IMR-90 (cell line): ENCODE results near the gene TK1. TPM values are rescaled to one million over a fixed set of nuclear protein-coding genes. Genes with fewer than 3 reads are reported as not detected.

ENCODE experiments used
- ATAC-seq: fragments of 200-7000 bp; cut with Tn5 transposase; 2 replicates; pipeline ENCODE4 v1.9.1; 2020; ENCODE audit warnings: low read depth, mild to moderate bottlenecking, moderate library complexity
- BruUV-seq: library from RNA; stranded (reverse); fragments of 400-500 nt; replicated peaks from 2 replicates; lab custom pipeline; 2021; lab: Mats Ljungman, UMichigan
- CTCF ChIA-PET: fragments of 300-600 bp; formaldehyde crosslinking; extraction: SDS; loops from one replicate; lab custom pipeline; 2021; ENCODE audit warnings: antibody characterized with exemption; lab: Yijun Ruan, JAX
- POLR2A ChIA-PET: fragments of 300-600 bp; sonication (Branson Sonifier 250); formaldehyde crosslinking; loops from one replicate; lab custom pipeline; 2022; ENCODE audit warnings: antibody characterized with exemption; ENCODE audit not compliant: unreplicated experiment; lab: Charles Lee
- DNase-seq: peaks from one replicate; pipeline ENCODE4 v3.0.0; 2013
- H2AFZ ChIP-seq: replicated peaks from 2 replicates; pipeline ENCODE3; 2013; ENCODE audit warnings: low read length, mild to moderate bottlenecking; ENCODE audit not compliant: poor library complexity
- H2AK5ac ChIP-seq: 2 replicates; pipeline ENCODE4 v1.6.1; 2013; ENCODE audit warnings: low read depth, low read length, inconsistent platforms
- H2AK9ac ChIP-seq: replicated peaks from 2 replicates; pipeline ENCODE3; 2013; ENCODE audit warnings: mild to moderate bottlenecking, low read depth, low read length, moderate library complexity; ENCODE audit not compliant: poor library complexity
- H2BK120ac ChIP-seq: 2 replicates; pipeline ENCODE4 v1.6.1; 2013; ENCODE audit warnings: low read depth, low read length, inconsistent platforms
- H2BK15ac ChIP-seq: 3 replicates; pipeline ENCODE4 v1.6.1; 2013; ENCODE audit warnings: low read depth, low read length, inconsistent platforms
- H2BK20ac ChIP-seq: 2 replicates; pipeline ENCODE4 v1.6.1; 2013; ENCODE audit warnings: low read depth, mild to moderate bottlenecking, inconsistent platforms, low read length, moderate library complexity
- H2BK5ac ChIP-seq: 2 replicates; pipeline ENCODE4 v1.6.1; 2013; ENCODE audit warnings: mild to moderate bottlenecking, low read depth, low read length, inconsistent platforms; ENCODE audit not compliant: poor library complexity, severe bottlenecking
- H3K14ac ChIP-seq: replicated peaks from 2 replicates; pipeline ENCODE4 v1.6.1; 2013; ENCODE audit warnings: low read depth, low read length, inconsistent platforms
- H3K18ac ChIP-seq: 2 replicates; pipeline ENCODE4 v1.6.1; 2013; ENCODE audit warnings: low read depth, low read length, control low read depth
- H3K23ac ChIP-seq: 2 replicates; pipeline ENCODE4 v1.6.1; 2013; ENCODE audit warnings: low read depth, low read length, inconsistent platforms
- H3K27ac ChIP-seq: 2 replicates; pipeline ENCODE4 v1.5.1; 2013; ENCODE audit warnings: mild to moderate bottlenecking, control low read depth, low read length; ENCODE audit not compliant: insufficient read depth
- H3K27me3 ChIP-seq: 2 replicates; pipeline ENCODE4 v1.6.1; 2013; ENCODE audit warnings: low read length; ENCODE audit not compliant: control insufficient read depth, insufficient read depth
- H3K36me3 ChIP-seq: 2 replicates; pipeline ENCODE4 v1.6.1; 2013; ENCODE audit warnings: low read length, mixed read lengths; ENCODE audit not compliant: control insufficient read depth, insufficient read depth
- H3K4ac ChIP-seq: 2 replicates; pipeline ENCODE4 v1.6.1; 2013; ENCODE audit warnings: low read depth, low read length, inconsistent platforms
- H3K4me1 ChIP-seq: 2 replicates; pipeline ENCODE4 v1.6.1; 2013; ENCODE audit warnings: low read length, mixed read lengths; ENCODE audit not compliant: control insufficient read depth, insufficient read depth
- H3K4me2 ChIP-seq: 2 replicates; pipeline ENCODE4 v1.6.1; 2013; ENCODE audit warnings: low read depth, mild to moderate bottlenecking, control low read depth, low read length, moderate library complexity
- H3K4me3 ChIP-seq: 2 replicates; pipeline ENCODE4 v1.5.1; 2013; ENCODE audit warnings: low read depth, mild to moderate bottlenecking, control low read depth, low read length, moderate library complexity; ENCODE audit not compliant: insufficient read depth
- H3K56ac ChIP-seq: 2 replicates; pipeline ENCODE4 v1.6.1; 2013; ENCODE audit warnings: low read length, inconsistent platforms; ENCODE audit not compliant: insufficient read depth; ENCODE audit errors: extremely low read depth
- H3K79me1 ChIP-seq, 2 experiments: 2 replicates each; pipeline ENCODE4 v1.6.1; 2013; ENCODE audit warnings: low read length in 2 of 2, inconsistent platforms in 1 of 2, low read depth in 1 of 2
- H3K9ac ChIP-seq: 2 replicates; pipeline ENCODE4 v1.6.1; 2013; ENCODE audit warnings: low read depth, low read length, control low read depth
- H3K9me1 ChIP-seq: 2 replicates; pipeline ENCODE4 v1.6.1; 2013; ENCODE audit warnings: low read length, inconsistent platforms; ENCODE audit not compliant: insufficient read depth
- H3K9me3 ChIP-seq: 2 replicates; pipeline ENCODE4 v1.6.1; 2013; ENCODE audit warnings: low read length; ENCODE audit not compliant: control insufficient read depth, insufficient read depth
- H4K20me1 ChIP-seq: 2 replicates; pipeline ENCODE4 v1.6.1; 2013; ENCODE audit warnings: low read length, inconsistent platforms; ENCODE audit not compliant: insufficient read depth
- H4K5ac ChIP-seq: 2 replicates; pipeline ENCODE4 v1.6.1; 2013; ENCODE audit warnings: mild to moderate bottlenecking, low read depth, low read length, control low read depth
- H4K8ac ChIP-seq, 2 experiments: 2 replicates each; pipeline ENCODE4 v1.6.1; 2013; ENCODE audit warnings: low read depth in 2 of 2, low read length in 2 of 2, control low read depth in 1 of 2, inconsistent platforms in 1 of 2
- H4K91ac ChIP-seq: 2 replicates; pipeline ENCODE4 v1.6.1; 2013; ENCODE audit warnings: low read depth, low read length, inconsistent platforms; ENCODE audit not compliant: insufficient read depth
- CEBPB ChIP-seq: IDR thresholded peaks from 2 replicates; pipeline ENCODE4 v1.6.1; 2012; ENCODE audit warnings: low read depth, low read length, improper control_type of control experiment
- FOS ChIP-seq: fragments of 150-350 bp; IDR thresholded peaks from 2 replicates; pipeline ENCODE4 v1.6.1; 2016; ENCODE audit warnings: low read depth, low read length
- MXI1 ChIP-seq: IDR thresholded peaks from 2 replicates; pipeline ENCODE4 v1.6.1; 2012; ENCODE audit warnings: low read depth, mild to moderate bottlenecking, low read length, moderate library complexity, borderline replicate concordance
- NFE2L2 ChIP-seq: fragments of 150-350 bp; IDR thresholded peaks from 2 replicates; pipeline ENCODE4 v1.6.1; 2016; ENCODE audit warnings: low read depth, mild to moderate bottlenecking, low read length
- POLR2A ChIP-seq: IDR thresholded peaks from 2 replicates; pipeline ENCODE4 v1.6.1; 2012; ENCODE audit warnings: mild to moderate bottlenecking, low read depth, low read length
- RAD21 ChIP-seq: IDR thresholded peaks from 2 replicates; pipeline ENCODE4 v1.6.1; 2012; ENCODE audit warnings: low read length, improper control_type of control experiment
- RFX5 ChIP-seq: IDR thresholded peaks from 2 replicates; pipeline ENCODE4 v1.8.0; 2012; ENCODE audit warnings: low read depth, mild to moderate bottlenecking, low read length, moderate library complexity
- WGBS, 2 experiments: methylation state at CpG; one replicate each; pipeline versions ENCODE4 v1.1.5 to v1.1.7; 2013; ENCODE audit warnings: missing lambda C conversion rate in 2 of 2; ENCODE audit not compliant: insufficient read length in 1 of 2; ENCODE audit errors: extremely low coverage in 2 of 2; 5-methylcytosine and 5-hydroxymethylcytosine counted together
- dilution Hi-C: fragments of 300-500 bp; cut with HindIII; formaldehyde crosslinking; loops from one replicate; pipeline ENCODE4 v1.14.3; 2018; ENCODE audit warnings: low sequenced_read_pairs; ENCODE audit not compliant: unreplicated experiment
- in situ Hi-C: fragments of 300-500 bp; cut with MboI; formaldehyde crosslinking; loops from 3 replicates; pipeline ENCODE4 v1.14.3; 2019; ENCODE audit warnings: low sequenced_read_pairs, inconsistent platforms, mixed read lengths
- intact Hi-C: fragments of 100-400 bp; cut with micrococcal nuclease; formaldehyde crosslinking; loops from 2 replicates; pipeline ENCODE4 v1.10.0; 2022
- polyA plus RNA-seq, 3 experiments: library from polyadenylated mRNA; depleted of rRNA; stranded (reverse); fragments of >200 nt; gene quantifications; 2 replicates each; pipeline ENCODE4 v1.2.3, GENCODE V29; 2012; ENCODE audit warnings: low replicate concordance in 1 of 3
- total RNA-seq: library from RNA; depleted of rRNA; stranded (reverse); fragments of >200 nt; gene quantifications from 2 replicates; pipeline ENCODE4 v1.2.3, GENCODE V29; 2012
- TF ChIP-seq, protein P1 (sequence below): fragments of 150-350 bp; IDR thresholded peaks from 2 replicates; pipeline ENCODE4 v1.6.1; 2017; ENCODE audit warnings: mild to moderate bottlenecking, antibody characterized with exemption, low read length, low read depth

Gene TK1
- total and polyA plus RNA-seq, 2 of the 4 experiments (the other 2 are of a cell fraction) = 150 to 219 TPM

DNA sequence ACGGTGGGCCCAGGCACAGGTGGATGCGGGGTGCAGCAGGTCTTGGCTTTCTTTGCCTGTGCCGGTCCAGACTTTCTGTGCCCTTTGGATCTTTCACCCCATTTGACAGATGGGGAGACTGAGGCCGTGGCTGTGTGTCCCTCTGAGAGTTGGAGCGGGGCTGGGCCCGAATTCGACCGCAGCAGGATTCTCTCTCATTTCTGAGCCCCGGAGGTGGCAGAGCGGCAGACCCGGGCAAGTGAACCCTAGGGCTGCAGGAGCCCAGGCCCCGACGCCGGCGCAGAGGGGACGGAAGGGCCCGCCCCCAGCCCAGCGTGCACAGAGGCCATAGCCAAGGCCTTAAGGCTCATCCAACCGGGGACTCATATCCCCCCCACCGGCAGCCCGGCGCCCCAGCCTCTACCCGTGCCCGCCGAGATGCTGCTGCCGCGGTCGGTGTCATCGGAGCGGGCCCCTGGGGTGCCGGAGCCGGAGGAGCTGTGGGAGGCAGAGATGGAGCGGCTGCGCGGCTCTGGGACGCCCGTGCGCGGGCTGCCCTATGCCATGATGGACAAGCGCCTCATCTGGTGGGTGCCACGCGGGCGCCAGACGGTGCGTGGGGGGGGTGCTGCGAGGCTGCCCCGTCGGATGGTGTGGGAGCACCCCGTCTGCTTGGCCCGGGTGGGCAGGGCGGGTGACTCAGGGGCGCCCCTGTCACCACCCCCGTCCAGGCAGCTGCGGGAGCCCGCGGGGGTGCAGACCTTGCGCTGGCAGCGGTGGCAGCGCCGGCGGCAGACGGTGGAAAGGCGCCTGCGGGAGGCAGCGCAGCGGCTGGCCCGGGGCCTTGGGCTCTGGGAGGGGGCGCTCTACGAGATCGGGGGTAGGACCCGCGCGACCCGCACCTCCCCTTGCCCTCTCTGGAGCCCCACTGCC lies 55.4 kb downstream of the TK1 start:
- ATAC-seq (peak; percentile 21), DNase-seq (no peak)
- H3K14ac ChIP-seq = no peak overlapping the region
- H2AK5ac ChIP-seq = no peak overlapping the region
- no peaks in the 10 kb centered on the region for H3K36me3 ChIP-seq
- no peaks in the 10 kb centered on the region for H3K79me1 ChIP-seq
- H2BK120ac ChIP-seq = no peak overlapping the region
- no peak overlapping the region for H3K23ac ChIP-seq
- peaks cover 84% of the 10 kb centered on the region for H3K27me3 ChIP-seq
- H4K20me1 ChIP-seq = no peaks in the 10 kb centered on the region; the same call in 1 of the 2 replicates
- H3K9me3 ChIP-seq = no peaks in the 10 kb centered on the region
- no peak overlapping the region for H4K8ac ChIP-seq
- no peak overlapping the region for H3K4me2 ChIP-seq
- H3K4ac ChIP-seq = no peak overlapping the region
- POLR2A ChIA-PET = no interaction called here
- H3K9ac ChIP-seq = no peak overlapping the region
- no peak overlapping the region for H2BK15ac ChIP-seq
- H4K91ac ChIP-seq = no peak overlapping the region
- no peak overlapping the region for H3K4me3 ChIP-seq
- H3K9me1 ChIP-seq = no peaks in the 10 kb centered on the region
- in situ Hi-C loops = no loop called here
- no peak overlapping the region for H2BK20ac ChIP-seq
- H3K18ac ChIP-seq = no peak overlapping the region
- BruUV-seq = no TSS peak
- 19% methylated on average over 34 of the region's 74 CpGs; no CpG with 5 or more reads in 1 of the 2 experiments for WGBS, 2 experiments
- peaks cover 2% of the 10 kb centered on the region; the same call in 1 of the 2 replicates for H3K4me1 ChIP-seq
- H4K5ac ChIP-seq = no peak overlapping the region
- CTCF ChIA-PET = no interaction called here
- H3K27ac ChIP-seq = no peak overlapping the region
- dilution Hi-C loops = no loop called here
- intact Hi-C loops = no loop called here
- no peak overlapping the region for H2AK9ac ChIP-seq
- no peak for TF ChIP-seq FOS
- no peak for TF ChIP-seq POLR2A
- no peak for TF ChIP-seq NFE2L2
- TF ChIP-seq MXI1 = no peak
- TF ChIP-seq, protein P1, sequence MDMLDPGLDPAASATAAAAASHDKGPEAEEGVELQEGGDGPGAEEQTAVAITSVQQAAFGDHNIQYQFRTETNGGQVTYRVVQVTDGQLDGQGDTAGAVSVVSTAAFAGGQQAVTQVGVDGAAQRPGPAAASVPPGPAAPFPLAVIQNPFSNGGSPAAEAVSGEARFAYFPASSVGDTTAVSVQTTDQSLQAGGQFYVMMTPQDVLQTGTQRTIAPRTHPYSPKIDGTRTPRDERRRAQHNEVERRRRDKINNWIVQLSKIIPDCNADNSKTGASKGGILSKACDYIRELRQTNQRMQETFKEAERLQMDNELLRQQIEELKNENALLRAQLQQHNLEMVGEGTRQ = no peak
- no peak for TF ChIP-seq RFX5
- no peak for TF ChIP-seq CEBPB
- TF ChIP-seq RAD21 = no peak
- peak overlapping the region; percentile 14 for H2AFZ ChIP-seq
- H2BK5ac ChIP-seq = no peak overlapping the region
- H3K56ac ChIP-seq = no peak overlapping the region
